Neural progenitor cell (in vitro differentiated cells): Measurements from ENCODE around the gene ANKS1B. TPM values are rescaled to one million over a fixed set of nuclear protein-coding genes. Genes with fewer than 3 reads are reported as not detected.

Source experiments
- DNase-seq: peaks from one replicate; pipeline ENCODE4 v3.0.0-alpha.2; 2016; ENCODE audit warnings: low spot score
- H2AFZ ChIP-seq: fragments of 200-600 bp; sonication (generic); replicated peaks from 2 replicates; pipeline ENCODE4 v1.6.1; 2016; ENCODE audit warnings: antibody characterized with exemption
- H3F3A ChIP-seq: fragments of 200-600 bp; sonication (generic); 2 replicates; pipeline ENCODE4 v1.6.1; 2016; ENCODE audit warnings: antibody characterized with exemption, low read depth
- H3K27ac ChIP-seq: fragments of 200-600 bp; sonication (generic); 2 replicates; pipeline ENCODE4 v1.5.1; 2016; ENCODE audit warnings: mild to moderate bottlenecking
- H3K27me3 ChIP-seq: fragments of 200-600 bp; sonication (generic); 2 replicates; pipeline ENCODE4 v1.6.1; 2016; ENCODE audit warnings: mild to moderate bottlenecking, moderate library complexity
- H3K36me3 ChIP-seq: fragments of 200-600 bp; sonication (generic); 2 replicates; pipeline ENCODE4 v1.5.1; 2016
- H3K4me1 ChIP-seq: fragments of 200-600 bp; sonication (generic); 2 replicates; pipeline ENCODE4 v1.6.1; 2016; ENCODE audit warnings: mixed run types
- H3K4me2 ChIP-seq: fragments of 200-600 bp; sonication (generic); 2 replicates; pipeline ENCODE4 v1.6.1; 2016
- H3K4me3 ChIP-seq: fragments of 200-600 bp; sonication (generic); 2 replicates; pipeline ENCODE4 v1.5.1; 2016
- H3K79me2 ChIP-seq: fragments of 200-600 bp; sonication (generic); 2 replicates; pipeline ENCODE4 v1.6.1; 2016; ENCODE audit warnings: low read depth
- H3K9ac ChIP-seq: fragments of 200-600 bp; sonication (generic); 2 replicates; pipeline ENCODE4 v1.6.1; 2016
- H3K9me3 ChIP-seq: fragments of 200-600 bp; sonication (generic); 2 replicates; pipeline ENCODE4 v1.5.1; 2016; ENCODE audit warnings: low read depth
- H4K20me1 ChIP-seq: fragments of 200-600 bp; sonication (generic); 2 replicates; pipeline ENCODE4 v1.6.1; 2016; ENCODE audit warnings: low read depth
- H3K27ac Mint-ChIP-seq: 3 replicates; pipeline ENCODE4 v1.8.0; 2021; ENCODE audit warnings: mixed read lengths
- H3K27me3 Mint-ChIP-seq: 2 replicates; pipeline ENCODE4 v1.8.0; 2022; ENCODE audit warnings: low read depth, mild to moderate bottlenecking, inconsistent platforms, moderate library complexity, mixed read lengths; ENCODE audit not compliant: insufficient read depth
- H3K36me3 Mint-ChIP-seq: 3 replicates; pipeline ENCODE4 v1.8.0; 2021; ENCODE audit warnings: mixed read lengths
- H3K4me1 Mint-ChIP-seq: 3 replicates; pipeline ENCODE4 v1.8.0; 2021; ENCODE audit warnings: mixed read lengths
- H3K4me3 Mint-ChIP-seq: 3 replicates; pipeline ENCODE4 v1.8.0; 2021; ENCODE audit warnings: mild to moderate bottlenecking, moderate library complexity, mixed read lengths
- H3K9me3 Mint-ChIP-seq: 3 replicates; pipeline ENCODE4 v1.8.0; 2020; ENCODE audit warnings: mixed read lengths
- CTCF ChIP-seq: fragments of 200-600 bp; sonication (generic); IDR thresholded peaks from 2 replicates; pipeline ENCODE4 v1.5.1; 2017; ENCODE audit warnings: antibody characterized with exemption, mild to moderate bottlenecking
- EZH2 ChIP-seq: fragments of 200-600 bp; sonication (generic); IDR thresholded peaks from 2 replicates; pipeline ENCODE4 v1.6.1; 2017; ENCODE audit warnings: antibody characterized with exemption, mild to moderate bottlenecking, moderate library complexity
- EZH2phosphoT487 ChIP-seq: fragments of 200-600 bp; sonication (generic); IDR thresholded peaks from 2 replicates; pipeline ENCODE4 v1.6.1; 2017; ENCODE audit warnings: antibody characterized with exemption
- total RNA-seq: library from RNA; depleted of rRNA; stranded (reverse); fragments of >200 nt; gene quantifications from 2 replicates; pipeline ENCODE4 v1.2.3, GENCODE V29; 2015; ENCODE audit warnings: low replicate concordance

Gene ANKS1B
- total RNA-seq, 1 donor from 2014 or later = 7.9 TPM

GRCh38 chr12:99926511-99927169 is 58.1 kb downstream of the ANKS1B start:
- DNase-seq = no peak
- Histone ChIP-seq H3K4me2 (no peak overlapping the region), H3K4me1 (peaks cover 5% of the 10 kb centered on the region), H3K27me3 (no peaks in the 10 kb centered on the region), H3F3A (no peaks in the 10 kb centered on the region), H3K36me3 (no peaks in the 10 kb centered on the region), H3K9ac (no peak overlapping the region), H3K27ac (no peak overlapping the region), H4K20me1 (no peaks in the 10 kb centered on the region), H3K4me3 (no peak overlapping the region), H3K9me3 (no peaks in the 10 kb centered on the region), H2AFZ (no peak overlapping the region), H3K79me2 (no peaks in the 10 kb centered on the region)
- Mint-ChIP-seq H3K9me3 (peaks cover 4% of the 10 kb centered on the region), H3K4me1 (no peaks in the 10 kb centered on the region), H3K4me3 (no peak overlapping the region), H3K27ac (no peak overlapping the region), H3K36me3 (no peaks in the 10 kb centered on the region), H3K27me3 (no peaks in the 10 kb centered on the region)
- no peak for TF ChIP-seq CTCF
- TF ChIP-seq EZH2phosphoT487 = no peak
- no peak for TF ChIP-seq EZH2

- no peaks in the 10 kb centered on the region for H3F3A ChIP-seq
- no peaks in the 10 kb centered on the region for H3K36me3 ChIP-seq
- no peak overlapping the region for H2AFZ ChIP-seq
- Mint-ChIP-seq H3K27me3 (no peaks in the 10 kb centered on the region), H3K4me1 (no peaks in the 10 kb centered on the region), H3K36me3 (no peaks in the 10 kb centered on the region), H3K9me3 (no peaks in the 10 kb centered on the region), H3K4me3 (no peak overlapping the region), H3K27ac (no peak overlapping the region)
- H3K27me3 ChIP-seq = no peaks in the 10 kb centered on the region
- no peaks in the 10 kb centered on the region for H3K9me3 ChIP-seq
- H3K27ac ChIP-seq = no peak overlapping the region
- TF ChIP-seq EZH2 (no peak), EZH2phosphoT487 (no peak), CTCF (no peak)
- no peak overlapping the region for H3K4me3 ChIP-seq
- H4K20me1 ChIP-seq = no peaks in the 10 kb centered on the region
- H3K4me2 ChIP-seq = no peak overlapping the region
- H3K4me1 ChIP-seq = peaks cover 5% of the 10 kb centered on the region
- no peak overlapping the region for H3K9ac ChIP-seq
- no peak for DNase-seq
- no peaks in the 10 kb centered on the region for H3K79me2 ChIP-seq
These were observed 64.3 kb downstream of the ANKS1B start for GRCh38 chr12:99920353-99920960.

GRCh38 chr12:99917711-99918402 is 66.9 kb downstream of the ANKS1B start:
- DNase-seq = no peak
- H3K36me3 Mint-ChIP-seq = no peaks in the 10 kb centered on the region

More at GRCh38 chr12:99917711-99918402, 66.9 kb downstream of the ANKS1B start:
- Mint-ChIP-seq H3K4me1 (no peaks in the 10 kb centered on the region), H3K27ac (no peak overlapping the region), H3K9me3 (no peaks in the 10 kb centered on the region), H3K27me3 (no peaks in the 10 kb centered on the region), H3K4me3 (no peak overlapping the region)
- TF ChIP-seq CTCF = no peak
- no peak for TF ChIP-seq EZH2
- no peak for TF ChIP-seq EZH2phosphoT487
- Histone ChIP-seq H2AFZ (no peak overlapping the region), H3F3A (no peaks in the 10 kb centered on the region), H3K79me2 (no peaks in the 10 kb centered on the region), H3K4me1 (no peaks in the 10 kb centered on the region), H3K9me3 (no peaks in the 10 kb centered on the region), H3K27me3 (no peaks in the 10 kb centered on the region), H3K27ac (no peak overlapping the region), H3K4me3 (no peak overlapping the region), H4K20me1 (no peaks in the 10 kb centered on the region), H3K4me2 (no peak overlapping the region), H3K9ac (no peak overlapping the region), H3K36me3 (no peaks in the 10 kb centered on the region)
